IMR-90 (cell line): ENCODE data around the gene ETFDH.
"Not testable (repeated sequence)": the region's sequence is repeated elsewhere in the genome, so short reads cannot be mapped to it uniquely, and the experiment has no call there.

Experiments used
- BHLHE40 ChIP-seq: fragments of 150-350 bp; IDR thresholded peaks from 2 replicates; pipeline ENCODE4 v1.6.1; 2016; ENCODE audit warnings: mild to moderate bottlenecking, low read depth, low read length
- CHD1 ChIP-seq: IDR thresholded peaks from 2 replicates; pipeline ENCODE4 v1.6.1; 2012; ENCODE audit warnings: low read depth, low read length, improper control_type of control experiment
- FOS ChIP-seq: fragments of 150-350 bp; IDR thresholded peaks from 2 replicates; pipeline ENCODE4 v1.6.1; 2016; ENCODE audit warnings: low read depth, low read length
- MAFK ChIP-seq: IDR thresholded peaks from 2 replicates; pipeline ENCODE4 v1.6.1; 2012; ENCODE audit warnings: low read depth, low read length, improper control_type of control experiment
- MAZ ChIP-seq: IDR thresholded peaks from 2 replicates; pipeline ENCODE4 v1.6.1; 2012; ENCODE audit warnings: low read depth, mild to moderate bottlenecking, low read length, improper control_type of control experiment, moderate library complexity, borderline replicate concordance
- MXI1 ChIP-seq: IDR thresholded peaks from 2 replicates; pipeline ENCODE4 v1.6.1; 2012; ENCODE audit warnings: low read depth, mild to moderate bottlenecking, low read length, moderate library complexity, borderline replicate concordance
- NFE2L2 ChIP-seq: fragments of 150-350 bp; IDR thresholded peaks from 2 replicates; pipeline ENCODE4 v1.6.1; 2016; ENCODE audit warnings: low read depth, mild to moderate bottlenecking, low read length
- POLR2A ChIP-seq: IDR thresholded peaks from 2 replicates; pipeline ENCODE4 v1.6.1; 2012; ENCODE audit warnings: mild to moderate bottlenecking, low read depth, low read length
- RAD21 ChIP-seq: IDR thresholded peaks from 2 replicates; pipeline ENCODE4 v1.6.1; 2012; ENCODE audit warnings: low read length, improper control_type of control experiment
- RCOR1 ChIP-seq: IDR thresholded peaks from 2 replicates; pipeline ENCODE4 v1.6.1; 2012; ENCODE audit warnings: mild to moderate bottlenecking, low read length, improper control_type of control experiment; ENCODE audit not compliant: insufficient replicate concordance
- RFX5 ChIP-seq: IDR thresholded peaks from 2 replicates; pipeline ENCODE4 v1.8.0; 2012; ENCODE audit warnings: low read depth, mild to moderate bottlenecking, low read length, moderate library complexity
- SMC3 ChIP-seq: fragments of 150-350 bp; IDR thresholded peaks from 2 replicates; pipeline ENCODE4 v1.6.1; 2016; ENCODE audit warnings: low read depth, mild to moderate bottlenecking, antibody characterized with exemption, low read length, moderate library complexity
- TF ChIP-seq, protein P1 (sequence below): fragments of 150-350 bp; IDR thresholded peaks from 2 replicates; pipeline ENCODE4 v1.6.1; 2017; ENCODE audit warnings: mild to moderate bottlenecking, antibody characterized with exemption, low read length, low read depth
- TF ChIP-seq, protein P2 (sequence below): conservative IDR thresholded peaks from 2 replicates; pipeline ENCODE4 v1.5.1; 2012; ENCODE audit warnings: mild to moderate bottlenecking, low read depth, low read length, improper control_type of control experiment

DNA sequence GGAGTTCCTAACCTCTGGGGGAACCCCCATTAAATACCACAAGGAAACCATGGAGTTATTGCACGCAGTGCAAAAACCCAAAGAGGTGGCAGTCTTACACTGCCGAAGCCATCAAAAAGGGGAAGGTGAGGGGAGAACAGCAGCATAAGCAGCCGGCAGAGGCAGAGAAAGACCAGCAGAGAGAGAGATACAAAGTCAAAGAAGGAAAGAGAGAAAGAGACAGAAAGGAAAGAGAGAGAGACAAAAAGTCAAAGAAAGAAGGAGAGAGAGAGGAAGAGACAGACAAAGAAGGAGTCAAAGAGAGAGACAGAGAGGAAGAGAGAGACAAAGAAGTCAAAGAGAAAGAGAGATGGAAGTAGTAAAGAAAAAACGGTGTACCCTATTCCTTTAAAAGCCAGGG lies 8.8 kb upstream of the ETFDH start:
- not testable (repeated sequence) for TF ChIP-seq MXI1, POLR2A, RCOR1, SMC3, BHLHE40, RFX5, FOS, MAZ, CHD1, MAFK, RAD21, NFE2L2
- TF ChIP-seq, protein P1, sequence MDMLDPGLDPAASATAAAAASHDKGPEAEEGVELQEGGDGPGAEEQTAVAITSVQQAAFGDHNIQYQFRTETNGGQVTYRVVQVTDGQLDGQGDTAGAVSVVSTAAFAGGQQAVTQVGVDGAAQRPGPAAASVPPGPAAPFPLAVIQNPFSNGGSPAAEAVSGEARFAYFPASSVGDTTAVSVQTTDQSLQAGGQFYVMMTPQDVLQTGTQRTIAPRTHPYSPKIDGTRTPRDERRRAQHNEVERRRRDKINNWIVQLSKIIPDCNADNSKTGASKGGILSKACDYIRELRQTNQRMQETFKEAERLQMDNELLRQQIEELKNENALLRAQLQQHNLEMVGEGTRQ, result not testable (repeated sequence)
- TF ChIP-seq, protein P2, sequence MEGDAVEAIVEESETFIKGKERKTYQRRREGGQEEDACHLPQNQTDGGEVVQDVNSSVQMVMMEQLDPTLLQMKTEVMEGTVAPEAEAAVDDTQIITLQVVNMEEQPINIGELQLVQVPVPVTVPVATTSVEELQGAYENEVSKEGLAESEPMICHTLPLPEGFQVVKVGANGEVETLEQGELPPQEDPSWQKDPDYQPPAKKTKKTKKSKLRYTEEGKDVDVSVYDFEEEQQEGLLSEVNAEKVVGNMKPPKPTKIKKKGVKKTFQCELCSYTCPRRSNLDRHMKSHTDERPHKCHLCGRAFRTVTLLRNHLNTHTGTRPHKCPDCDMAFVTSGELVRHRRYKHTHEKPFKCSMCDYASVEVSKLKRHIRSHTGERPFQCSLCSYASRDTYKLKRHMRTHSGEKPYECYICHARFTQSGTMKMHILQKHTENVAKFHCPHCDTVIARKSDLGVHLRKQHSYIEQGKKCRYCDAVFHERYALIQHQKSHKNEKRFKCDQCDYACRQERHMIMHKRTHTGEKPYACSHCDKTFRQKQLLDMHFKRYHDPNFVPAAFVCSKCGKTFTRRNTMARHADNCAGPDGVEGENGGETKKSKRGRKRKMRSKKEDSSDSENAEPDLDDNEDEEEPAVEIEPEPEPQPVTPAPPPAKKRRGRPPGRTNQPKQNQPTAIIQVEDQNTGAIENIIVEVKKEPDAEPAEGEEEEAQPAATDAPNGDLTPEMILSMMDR, result not testable (repeated sequence)
